OCI-LY1 (cell line): Measurements from ENCODE around the gene CD48.

Experiments
- H2AFZ ChIP-seq: fragments of 200-600 bp; sonication (generic), shearing (Covaris generic); 2 replicates; pipeline ENCODE4 v1.6.0; 2014; ENCODE audit warnings: antibody characterized with exemption, mild to moderate bottlenecking, low read length
- H3F3A ChIP-seq: fragments of 200-600 bp; sonication (generic), shearing (Covaris generic); 2 replicates; pipeline ENCODE4 v1.6.0; 2014; ENCODE audit warnings: mild to moderate bottlenecking, antibody characterized with exemption, low read length, moderate library complexity; ENCODE audit not compliant: insufficient read depth
- H3K27ac ChIP-seq: fragments of 200-600 bp; sonication (generic); 2 replicates; pipeline ENCODE4 v1.5.1; 2014; ENCODE audit warnings: low read length, mixed run types, mild to moderate bottlenecking, low read depth; ENCODE audit not compliant: poor library complexity, severe bottlenecking
- H3K27me3 ChIP-seq: fragments of 200-600 bp; sonication (generic); 2 replicates; pipeline ENCODE4 v1.6.0; 2014; ENCODE audit warnings: antibody characterized with exemption, mild to moderate bottlenecking, low read length, moderate library complexity; ENCODE audit not compliant: insufficient read depth
- H3K36me3 ChIP-seq: fragments of 200-600 bp; sonication (generic); 2 replicates; pipeline ENCODE4 v1.6.1; 2014; ENCODE audit warnings: mild to moderate bottlenecking, antibody characterized with exemption, low read length, moderate library complexity, mixed read lengths; ENCODE audit not compliant: insufficient read depth
- H3K4me1 ChIP-seq: fragments of 200-600 bp; sonication (generic); 2 replicates; pipeline ENCODE4 v1.5.1; 2014; ENCODE audit warnings: mild to moderate bottlenecking, low read length, moderate library complexity; ENCODE audit not compliant: insufficient read depth, severe bottlenecking
- H3K4me2 ChIP-seq: fragments of 200-600 bp; sonication (generic), shearing (Covaris generic); 2 replicates; pipeline ENCODE4 v1.6.1; 2014; ENCODE audit warnings: low read length
- H3K4me3 ChIP-seq: fragments of 200-600 bp; sonication (generic); 2 replicates; pipeline ENCODE4 v1.5.1; 2014; ENCODE audit warnings: low read length, low read depth, mild to moderate bottlenecking, mixed read lengths; ENCODE audit not compliant: poor library complexity, severe bottlenecking
- H3K79me2 ChIP-seq: fragments of 200-600 bp; shearing (Covaris generic); 2 replicates; pipeline ENCODE4 v1.6.1; 2016; ENCODE audit warnings: mixed run types, low read length, mixed read lengths; ENCODE audit not compliant: insufficient read depth
- H3K9ac ChIP-seq: fragments of 200-600 bp; sonication (generic), shearing (Covaris generic); 2 replicates; pipeline ENCODE4 v1.6.1; 2014; ENCODE audit warnings: mild to moderate bottlenecking, low read length, mixed read lengths
- H3K9me2 ChIP-seq: fragments of 200-600 bp; sonication (generic), shearing (Covaris generic); 2 replicates; pipeline ENCODE4 v1.6.1; 2014; ENCODE audit warnings: low read depth, mild to moderate bottlenecking, low read length, mixed read lengths
- H3K9me3 ChIP-seq: fragments of 200-600 bp; shearing (Covaris generic); 2 replicates; pipeline ENCODE4 v1.6.1; 2014; ENCODE audit warnings: low read length, mixed read lengths
- H4K20me1 ChIP-seq: fragments of 200-600 bp; sonication (generic), shearing (Covaris generic); 2 replicates; pipeline ENCODE4 v1.6.0; 2016; ENCODE audit warnings: mild to moderate bottlenecking, low read length; ENCODE audit not compliant: insufficient read depth
- CTCF ChIP-seq: fragments of 200-600 bp; sonication (generic), shearing (Covaris generic); IDR thresholded peaks from 2 replicates; pipeline ENCODE4 v1.5.1; 2017; ENCODE audit warnings: mild to moderate bottlenecking, antibody characterized with exemption, low read length, moderate library complexity, mixed read lengths
- EZH2 ChIP-seq: fragments of 200-600 bp; sonication (generic), shearing (Covaris generic); IDR thresholded peaks from 2 replicates; pipeline ENCODE4 v1.8.0; 2017; ENCODE audit warnings: borderline replicate concordance, mixed run types, mild to moderate bottlenecking, antibody characterized with exemption, low read length, moderate library complexity, mixed read lengths

The CD48 gene

GRCh38 chr1:160747717-160748116 lies 36.1 kb upstream of the CD48 start:
- TF ChIP-seq EZH2: no peak
- no peak for TF ChIP-seq CTCF
- Histone ChIP-seq H3K9me3 (no peaks in the 10 kb centered on the region), H2AFZ (no peak overlapping the region), H3K9me2 (no peaks in the 10 kb centered on the region), H3K36me3 (no peaks in the 10 kb centered on the region), H3F3A (no peaks in the 10 kb centered on the region), H3K4me2 (no peak overlapping the region), H3K79me2 (no peaks in the 10 kb centered on the region), H3K4me1 (no peaks in the 10 kb centered on the region), H4K20me1 (no peaks in the 10 kb centered on the region), H3K27ac (no peak overlapping the region), H3K27me3 (no peaks in the 10 kb centered on the region; the same call in 1 of the 2 replicates), H3K4me3 (no peak overlapping the region), H3K9ac (no peak overlapping the region)

DNA sequence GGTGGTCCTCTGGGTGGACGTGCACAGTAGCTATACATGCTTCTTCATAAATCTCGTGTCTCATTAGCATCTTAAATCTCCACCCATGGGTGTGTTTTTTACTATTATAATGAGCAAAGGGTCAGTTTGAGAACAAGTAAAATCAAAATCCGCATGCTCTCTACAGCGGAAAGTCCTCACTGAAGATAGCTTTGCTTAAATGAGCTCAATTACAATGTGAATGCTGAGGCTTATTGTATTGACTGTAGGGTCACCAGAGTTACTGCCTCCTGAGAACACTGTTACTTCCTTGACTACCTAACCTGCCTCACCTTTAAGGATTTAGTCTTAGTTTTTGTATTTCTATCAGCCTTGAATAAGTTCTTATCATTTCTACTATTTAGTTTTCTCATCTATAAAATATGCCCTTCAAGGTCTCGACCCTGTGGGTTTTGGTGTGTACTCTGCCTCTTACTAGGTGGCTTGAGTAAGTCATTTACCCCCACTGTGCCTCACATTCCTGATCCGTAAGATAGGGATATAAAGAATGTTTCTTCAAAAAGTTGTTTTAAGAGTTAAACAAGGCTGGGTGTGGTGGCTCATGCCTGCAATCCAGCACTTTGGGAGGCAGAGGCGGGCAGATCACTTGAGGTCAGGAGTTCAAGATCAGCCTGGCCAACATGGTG lies 35.3 kb upstream of the CD48 start:
- no peaks in the 10 kb centered on the region for H3K9me3 ChIP-seq
- no peaks in the 10 kb centered on the region for H3K4me1 ChIP-seq
- H2AFZ ChIP-seq: no peak overlapping the region
- H4K20me1 ChIP-seq: no peaks in the 10 kb centered on the region
- H3K9ac ChIP-seq: no peak overlapping the region
- no peak overlapping the region for H3K4me2 ChIP-seq
- no peaks in the 10 kb centered on the region for H3K36me3 ChIP-seq
- H3K4me3 ChIP-seq: no peak overlapping the region
- TF ChIP-seq CTCF: no peak
- TF ChIP-seq EZH2: no peak
- H3K79me2 ChIP-seq: no peaks in the 10 kb centered on the region
- H3K9me2 ChIP-seq: no peaks in the 10 kb centered on the region
- H3K27ac ChIP-seq: no peak overlapping the region
- H3F3A ChIP-seq: no peaks in the 10 kb centered on the region
- no peaks in the 10 kb centered on the region for H3K27me3 ChIP-seq

DNA sequence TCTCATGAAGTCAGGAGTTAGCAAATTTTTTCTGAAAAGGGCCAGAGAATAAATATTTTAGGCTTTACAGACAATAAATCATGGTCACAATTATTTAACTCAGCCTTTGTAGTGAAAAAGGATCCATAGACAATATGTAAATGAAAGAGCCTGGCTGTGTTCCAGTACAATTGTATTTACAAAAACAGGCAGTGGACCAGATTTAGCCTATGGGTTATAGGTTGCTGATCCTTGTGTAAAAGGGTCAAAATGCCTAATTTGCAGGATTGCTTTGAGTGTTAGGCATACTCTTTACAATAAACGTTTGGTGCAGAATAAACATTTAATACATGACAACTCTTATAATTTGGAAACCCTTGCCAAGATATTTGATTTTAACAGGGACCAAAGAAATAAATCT lies 33.9 kb upstream of the CD48 start:
- TF ChIP-seq EZH2 (no peak), CTCF (no peak)
- Histone ChIP-seq H4K20me1 (no peaks in the 10 kb centered on the region), H2AFZ (no peak overlapping the region), H3K9me3 (no peaks in the 10 kb centered on the region), H3K36me3 (no peaks in the 10 kb centered on the region), H3K27ac (no peak overlapping the region), H3K4me3 (no peak overlapping the region), H3K4me2 (no peak overlapping the region), H3K4me1 (no peaks in the 10 kb centered on the region), H3F3A (no peaks in the 10 kb centered on the region), H3K9me2 (no peaks in the 10 kb centered on the region), H3K79me2 (no peaks in the 10 kb centered on the region), H3K9ac (no peak overlapping the region), H3K27me3 (no peaks in the 10 kb centered on the region)
